GM21526 (cell line): ENCODE data around the gene ARID2.

ENCODE experiments used
- ATAC-seq: cut with Tn5 transposase; IDR thresholded peaks from one replicate; pipeline ENCODE4 v1.9.1; 2021; ENCODE audit warnings: moderate library complexity; ENCODE audit not compliant: unreplicated experiment, low FRiP score

ARID2 gene

DNA sequence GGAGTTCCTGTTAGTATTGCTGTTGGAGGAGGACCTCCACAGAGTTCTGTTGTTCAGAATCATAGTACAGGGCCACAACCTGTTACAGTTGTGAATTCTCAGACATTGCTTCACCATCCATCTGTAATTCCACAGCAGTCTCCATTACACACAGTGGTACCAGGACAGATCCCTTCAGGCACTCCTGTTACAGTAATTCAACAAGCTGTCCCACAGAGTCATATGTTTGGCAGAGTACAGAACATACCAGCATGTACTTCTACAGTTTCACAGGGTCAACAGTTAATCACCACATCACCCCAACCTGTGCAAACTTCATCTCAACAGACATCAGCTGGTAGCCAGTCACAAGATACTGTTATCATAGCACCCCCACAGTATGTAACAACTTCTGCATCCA is 120.8 kb downstream of the ARID2 start:
- no peak for ATAC-seq

DNA sequence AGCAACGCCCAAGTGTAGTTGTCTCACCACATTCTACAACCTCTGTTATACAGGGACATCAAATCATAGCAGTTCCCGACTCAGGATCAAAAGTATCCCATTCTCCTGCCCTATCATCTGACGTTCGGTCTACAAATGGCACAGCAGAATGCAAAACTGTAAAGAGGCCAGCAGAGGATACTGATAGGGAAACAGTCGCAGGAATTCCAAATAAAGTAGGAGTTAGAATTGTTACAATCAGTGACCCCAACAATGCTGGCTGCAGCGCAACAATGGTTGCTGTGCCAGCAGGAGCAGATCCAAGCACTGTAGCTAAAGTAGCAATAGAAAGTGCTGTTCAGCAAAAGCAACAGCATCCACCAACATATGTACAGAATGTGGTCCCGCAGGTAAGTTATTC is 123.0 kb downstream of the ARID2 start:
- no peak for ATAC-seq

DNA sequence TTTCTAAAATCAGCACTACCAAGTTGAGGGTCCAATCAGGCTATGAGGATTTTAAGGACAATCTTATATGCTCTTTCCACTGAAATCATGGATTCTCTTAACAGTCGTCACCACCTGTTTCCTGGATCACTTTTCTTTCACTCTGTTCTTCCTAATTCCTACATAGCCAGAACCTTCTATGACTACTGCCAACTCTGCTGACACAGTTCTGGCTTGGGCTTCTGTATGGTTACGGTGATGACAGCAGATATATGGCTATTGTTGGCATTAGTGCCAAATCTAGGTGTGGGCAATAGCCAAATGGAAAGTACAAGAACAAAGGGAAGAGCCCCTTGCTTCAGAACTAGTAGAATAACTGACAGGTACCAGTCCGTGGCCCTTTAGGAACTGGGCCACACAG is 124.0 kb downstream of the ARID2 start:
- no peak for ATAC-seq

DNA sequence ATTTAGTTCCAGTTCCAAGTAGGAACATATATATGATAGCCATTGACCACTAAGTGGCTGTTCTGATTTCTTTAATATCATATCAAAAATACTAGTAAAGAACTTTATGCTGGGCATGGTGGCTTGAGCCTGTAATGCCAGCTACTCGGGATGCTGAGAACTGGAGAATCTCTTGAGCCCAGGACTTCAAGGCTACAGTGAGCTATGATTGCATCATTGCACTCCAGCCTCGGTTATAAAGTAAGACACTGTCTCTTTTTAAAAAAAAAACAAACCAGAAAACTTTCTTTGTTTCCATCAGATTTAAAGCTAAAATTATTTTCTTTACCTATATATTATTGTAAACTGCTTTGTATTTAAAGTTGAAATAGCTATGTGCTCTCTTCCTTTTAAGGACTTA is 133.8 kb downstream of the ARID2 start:
- ATAC-seq, result no peak

DNA sequence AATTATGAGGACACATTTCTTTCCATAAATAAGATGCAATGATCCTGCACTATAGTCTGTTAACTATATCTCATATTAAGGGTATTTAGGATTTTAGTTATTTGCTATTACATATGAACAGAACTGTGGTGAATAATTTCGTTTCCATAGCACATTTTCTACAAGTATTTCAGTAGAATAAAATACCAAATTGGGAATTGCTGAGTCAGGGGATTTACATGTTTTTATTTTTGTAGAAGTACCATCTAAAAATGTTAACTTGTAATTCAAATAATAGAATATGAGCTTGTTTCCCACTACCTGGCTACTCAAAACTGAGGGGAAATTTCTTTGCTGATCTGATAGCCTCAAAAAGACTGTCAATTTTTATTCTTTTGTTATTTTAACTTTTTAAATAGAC is 136.8 kb downstream of the ARID2 start:
- no peak for ATAC-seq

DNA sequence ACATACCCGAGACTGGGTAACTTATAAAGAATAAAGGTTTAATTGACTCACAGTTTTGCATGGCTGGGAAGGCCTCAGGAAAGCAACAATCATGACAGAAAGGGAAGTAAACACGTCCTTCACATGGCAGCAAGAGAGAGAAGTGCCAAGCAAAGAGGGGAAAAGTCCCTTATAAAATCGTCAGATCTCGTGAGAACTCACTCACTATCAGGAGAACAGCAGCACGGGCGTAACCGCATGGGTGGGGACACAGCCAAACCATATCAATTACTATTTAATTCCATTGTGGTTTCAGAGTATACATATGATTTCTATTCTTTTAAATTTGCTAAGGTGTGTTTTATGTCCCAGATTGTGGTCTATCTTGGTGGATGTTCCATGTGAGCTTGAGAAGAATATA is 142.9 kb downstream of the ARID2 start:
- no peak for ATAC-seq

DNA sequence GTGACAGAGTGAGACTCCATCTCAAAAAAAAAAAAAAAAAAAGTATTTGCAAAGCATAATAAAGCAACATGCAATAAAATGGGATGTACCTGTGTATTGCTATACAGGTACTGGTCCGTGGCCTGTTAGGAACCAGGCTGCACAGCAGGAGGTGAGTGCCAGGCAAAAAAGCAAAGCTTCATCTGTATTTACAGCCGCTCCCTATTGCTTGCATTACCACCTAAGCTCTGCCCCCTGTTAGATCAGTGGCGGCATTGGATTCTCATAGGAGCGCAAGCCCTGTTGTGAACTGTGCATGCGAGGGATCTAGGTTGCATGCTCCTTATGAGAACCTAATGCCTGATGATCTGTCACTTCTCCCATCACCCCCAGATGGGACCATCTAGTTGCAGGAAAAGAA is 147.6 kb downstream of the ARID2 start:
- ATAC-seq, result no peak

DNA sequence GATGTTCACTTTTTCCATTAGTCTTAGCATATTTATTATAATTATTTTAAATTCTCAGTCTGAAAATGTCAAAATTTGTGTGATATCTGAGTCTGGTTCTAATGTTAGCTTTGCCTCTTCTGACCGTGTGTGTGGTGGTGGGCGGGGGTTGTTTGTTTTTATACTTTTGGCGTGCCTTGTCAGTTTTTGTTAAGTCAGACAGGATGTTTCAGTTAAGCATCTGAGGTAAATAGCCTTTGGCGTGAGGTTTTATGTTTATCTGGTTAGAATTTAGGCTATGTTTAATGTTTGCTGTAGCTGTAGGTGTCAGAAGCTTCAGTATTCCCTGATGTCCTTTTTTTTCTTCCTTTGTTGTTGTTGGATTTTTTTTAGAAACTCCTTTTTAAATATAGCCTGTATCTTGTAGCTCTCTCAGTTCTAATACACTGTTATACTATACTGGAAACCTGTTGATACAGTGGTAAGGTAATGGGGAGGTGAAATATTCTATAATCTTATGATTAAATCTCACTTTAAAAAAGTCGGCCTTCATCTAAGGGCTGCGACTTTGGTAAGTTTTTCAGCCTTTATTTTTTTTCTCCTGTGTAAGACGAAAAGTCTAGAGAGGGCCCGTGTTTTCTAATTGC is 149.2 kb downstream of the ARID2 start:
- no peak for ATAC-seq

DNA sequence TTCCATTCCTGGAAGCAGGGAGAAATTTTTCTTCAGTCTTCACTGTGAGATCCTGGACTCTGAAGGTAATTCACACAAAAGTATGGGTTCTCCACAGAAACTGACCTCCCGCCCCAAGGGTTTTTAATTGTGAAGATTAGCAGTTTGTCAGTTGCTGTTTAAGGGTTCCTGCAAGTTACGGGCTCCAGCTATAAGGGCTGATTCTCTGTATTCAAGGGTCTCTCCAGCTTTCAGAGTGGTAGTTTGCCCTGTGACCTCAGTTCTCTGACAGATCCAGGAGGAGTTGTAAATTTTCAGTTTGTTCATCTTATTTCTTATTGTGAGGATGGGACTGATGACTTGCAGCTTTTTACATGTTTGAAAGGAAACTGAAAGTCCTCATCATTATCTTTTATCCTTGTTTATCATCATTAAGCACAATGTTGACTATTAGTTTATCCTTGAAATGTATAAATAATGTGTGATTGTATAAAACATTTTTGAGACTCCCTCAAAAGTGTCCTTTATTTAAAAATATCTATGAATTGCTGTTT is 149.9 kb downstream of the ARID2 start:
- no peak for ATAC-seq

DNA sequence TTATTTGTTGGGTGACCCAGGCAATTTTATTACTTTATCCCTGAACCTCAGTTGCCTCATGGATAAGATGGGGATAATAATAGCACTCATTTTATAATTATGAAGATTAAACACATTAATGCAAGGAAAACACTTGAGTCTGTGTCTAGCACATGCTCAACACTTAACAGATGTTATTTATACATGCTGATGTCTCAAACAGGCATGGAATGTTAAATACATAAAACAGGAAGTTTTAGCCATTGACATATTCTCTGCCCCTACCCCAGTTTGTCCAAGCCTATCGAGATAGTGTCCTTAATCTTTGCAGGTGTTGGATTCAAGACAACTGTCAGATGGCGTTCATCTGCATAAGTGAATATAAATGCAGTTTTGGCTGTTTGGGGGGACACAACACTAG is 151.0 kb downstream of the ARID2 start:
- ATAC-seq, result no peak

DNA sequence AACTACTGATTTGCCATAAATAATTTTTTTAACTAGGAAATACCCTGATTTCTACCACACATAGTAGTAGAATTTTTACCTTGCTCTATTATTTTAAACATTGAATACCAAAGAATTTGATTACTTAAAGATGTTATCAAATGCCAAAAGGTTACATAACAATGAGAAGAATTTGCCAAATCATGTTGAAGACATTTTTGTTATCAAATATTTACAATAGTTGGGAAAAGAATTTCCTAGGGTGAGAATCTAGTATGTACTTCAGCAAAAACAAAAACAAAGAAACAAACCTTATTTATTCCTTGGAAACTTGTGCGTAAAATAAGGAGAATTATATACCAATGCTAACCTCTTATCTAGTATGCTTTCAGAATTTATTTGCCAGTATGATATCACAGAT is 153.7 kb downstream of the ARID2 start:
- ATAC-seq, result no peak

DNA sequence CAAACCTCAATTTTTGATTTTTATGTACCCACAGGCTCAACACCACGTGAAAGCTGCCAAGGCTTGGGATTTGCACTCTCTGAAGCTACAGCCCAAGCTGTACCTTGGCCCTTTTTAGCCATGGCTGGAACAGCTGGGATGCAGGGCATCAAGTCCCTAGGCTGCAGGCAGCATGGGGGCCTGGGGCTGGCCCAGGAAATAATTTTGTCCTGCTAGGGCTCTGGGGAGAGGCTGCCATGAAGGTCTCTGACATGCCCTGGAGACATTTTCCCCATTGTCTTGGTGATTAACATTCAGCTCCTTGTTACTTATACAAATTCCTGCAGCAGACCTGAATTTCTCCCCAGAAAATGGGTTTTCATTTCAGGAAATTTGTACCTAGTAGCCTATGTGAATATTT is 157.2 kb downstream of the ARID2 start:
- ATAC-seq, result no peak

DNA sequence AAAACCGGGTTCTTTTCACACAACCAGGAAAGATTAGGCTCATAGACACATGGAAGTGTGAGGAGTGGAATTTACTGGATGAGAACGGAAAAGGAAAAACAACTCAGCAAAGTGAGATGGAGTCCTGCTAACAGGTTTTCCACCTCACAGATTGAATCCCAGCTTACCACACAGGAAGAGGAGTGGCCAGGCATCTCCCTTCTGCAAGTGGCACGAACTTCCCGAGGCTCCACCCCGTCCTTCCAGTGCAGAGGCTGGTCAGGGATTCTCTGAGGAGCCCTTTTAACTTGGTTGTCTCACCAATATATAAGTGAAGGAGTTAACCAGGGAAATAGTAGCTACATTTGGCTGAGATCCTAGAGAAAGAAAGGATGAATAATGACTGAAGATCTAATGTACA is 158.0 kb downstream of the ARID2 start:
- ATAC-seq, result no peak

DNA sequence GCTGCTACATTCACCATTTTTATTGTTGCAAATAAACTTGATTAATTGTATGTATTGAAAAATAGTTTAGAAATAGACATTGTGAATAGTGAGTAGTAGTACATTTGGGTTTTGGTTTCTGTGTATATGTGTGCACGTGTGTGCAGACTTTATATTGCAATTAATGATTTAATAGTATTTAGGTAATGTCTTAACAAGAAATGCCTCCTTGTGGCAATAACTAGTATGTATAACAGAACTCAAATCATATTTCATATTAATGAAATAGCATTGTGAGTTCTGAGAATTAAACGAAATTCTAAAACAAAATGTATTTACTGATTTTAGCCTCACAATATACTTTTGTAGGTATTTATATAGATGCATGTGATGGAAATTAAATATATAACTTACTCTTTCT is 160.8 kb downstream of the ARID2 start:
- no peak for ATAC-seq

DNA sequence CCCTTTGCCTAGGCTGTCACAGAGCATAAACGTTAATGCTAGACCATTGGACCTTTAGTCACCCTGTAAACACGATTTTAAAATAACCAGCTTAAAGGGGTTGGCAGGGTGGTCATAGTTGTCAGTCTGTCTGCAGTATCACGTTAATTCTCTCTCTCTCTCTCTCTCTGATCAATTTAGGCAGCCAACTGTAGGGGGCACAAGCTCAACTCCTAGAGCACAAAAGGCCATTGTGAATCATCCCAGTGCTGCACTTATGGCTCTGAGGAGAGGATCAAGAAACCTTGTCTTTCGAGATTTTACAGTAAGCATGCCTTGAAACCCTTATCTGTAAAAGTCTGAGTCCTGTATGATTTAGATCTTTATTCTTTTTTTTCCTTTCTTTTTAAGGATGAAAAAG is 163.7 kb downstream of the ARID2 start:
- no peak for ATAC-seq

DNA sequence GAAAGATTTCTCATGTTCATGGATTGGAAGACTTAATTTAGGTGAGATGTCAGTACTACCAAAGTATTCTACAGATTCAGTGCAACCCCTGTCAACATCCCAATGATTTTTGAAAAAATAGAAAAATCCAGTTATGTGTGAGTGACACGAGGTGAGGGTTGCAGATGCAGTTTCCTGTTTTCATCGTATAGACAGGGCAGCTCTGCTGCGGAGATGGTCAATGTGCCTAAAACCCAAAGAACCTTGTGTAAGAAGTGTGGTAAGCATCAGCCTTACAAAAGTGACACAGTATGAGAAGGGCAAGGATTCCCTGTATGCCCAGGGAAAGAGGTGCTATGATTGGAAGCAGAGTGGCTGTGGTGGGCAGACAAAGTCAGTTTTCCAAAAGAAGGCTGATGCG is 166.5 kb downstream of the ARID2 start:
- ATAC-seq, result no peak

DNA sequence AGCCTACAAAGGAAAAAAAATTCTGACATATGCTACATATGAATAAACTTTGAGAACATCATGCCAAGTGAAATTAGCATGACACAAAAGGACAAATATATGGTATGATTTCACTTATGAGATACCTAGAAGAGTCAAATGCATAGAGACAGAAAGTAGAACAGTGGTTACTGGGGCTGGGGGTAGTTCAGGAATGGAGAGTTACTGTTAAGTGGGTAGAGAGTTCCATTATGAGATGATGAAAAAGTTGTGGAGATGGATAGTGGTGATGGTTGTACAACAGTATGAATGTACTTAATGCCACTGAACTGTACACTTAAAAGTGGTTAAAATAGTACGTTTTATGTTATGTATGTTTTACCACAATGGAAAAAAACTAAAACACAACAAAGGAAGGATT is 168.6 kb downstream of the ARID2 start:
- ATAC-seq, result no peak

DNA sequence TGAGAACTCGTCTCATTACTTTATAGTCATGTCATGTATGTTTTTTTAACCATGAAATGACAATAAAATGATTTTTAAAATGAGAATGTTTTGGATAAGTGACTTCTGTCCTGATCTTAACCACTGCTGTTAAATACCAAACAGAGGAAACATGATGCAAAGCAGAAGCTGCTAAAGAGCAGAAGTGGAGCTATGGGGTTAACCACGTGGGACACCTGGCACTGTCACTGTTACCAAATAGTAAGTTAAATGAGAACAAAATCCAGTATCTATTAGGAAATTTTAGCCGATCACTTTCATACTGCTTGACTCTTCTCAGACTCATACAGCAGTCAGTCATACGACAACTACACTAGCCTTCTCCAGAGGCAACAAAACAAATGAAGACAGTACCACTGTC is 178.4 kb downstream of the ARID2 start:
- ATAC-seq, result peak; percentile 69

DNA sequence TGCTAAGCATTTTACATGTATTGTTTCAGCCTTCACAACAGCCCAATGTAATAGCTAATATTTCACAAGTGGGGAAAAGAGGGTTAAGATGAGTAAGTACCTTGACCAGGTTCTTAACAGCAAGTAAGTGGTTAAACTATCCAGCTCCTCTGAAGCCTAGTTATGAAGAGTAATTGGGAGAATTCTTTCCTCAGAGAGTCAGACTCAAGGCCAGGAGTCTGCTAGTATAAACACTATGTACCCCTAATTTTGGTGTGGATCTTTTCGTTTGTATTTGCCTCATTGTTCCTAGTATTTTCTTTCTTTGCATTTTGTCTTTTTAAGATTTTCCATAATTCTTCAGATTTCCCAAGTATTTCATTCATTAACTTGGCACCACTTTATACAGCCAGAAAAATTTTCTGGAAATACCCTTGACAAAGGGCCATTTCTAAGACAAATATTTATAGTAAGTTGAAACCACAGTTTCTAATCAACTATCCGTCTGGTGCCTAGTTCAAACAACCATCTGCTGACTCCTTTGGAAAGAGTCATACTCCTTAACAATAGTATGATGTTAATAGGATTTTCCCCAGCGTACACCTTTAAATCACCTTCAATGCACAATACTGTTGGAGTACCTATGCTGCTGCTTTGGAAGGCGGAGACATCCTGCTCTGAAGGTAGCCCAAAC is 179.7 kb downstream of the ARID2 start:
- ATAC-seq, result no peak

DNA sequence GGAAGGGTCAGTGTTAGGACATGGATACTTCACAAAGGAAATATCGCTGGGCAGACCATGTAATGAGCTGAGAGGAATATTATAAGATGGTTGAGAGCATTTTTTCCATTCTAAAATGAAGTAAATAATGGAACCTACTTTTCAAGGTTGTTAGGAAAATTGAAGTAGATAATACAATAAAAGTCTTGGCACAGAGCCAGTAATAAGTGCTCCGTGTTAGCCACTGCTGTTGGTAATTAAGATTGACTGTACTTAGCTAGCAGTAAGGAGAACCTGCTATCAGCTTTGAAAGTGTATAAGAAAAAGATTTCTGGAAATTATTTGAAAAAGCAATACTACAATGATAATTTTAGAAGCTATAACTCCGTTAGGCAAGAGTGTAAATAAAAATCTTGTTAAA is 183.3 kb downstream of the ARID2 start:
- ATAC-seq, result no peak

DNA sequence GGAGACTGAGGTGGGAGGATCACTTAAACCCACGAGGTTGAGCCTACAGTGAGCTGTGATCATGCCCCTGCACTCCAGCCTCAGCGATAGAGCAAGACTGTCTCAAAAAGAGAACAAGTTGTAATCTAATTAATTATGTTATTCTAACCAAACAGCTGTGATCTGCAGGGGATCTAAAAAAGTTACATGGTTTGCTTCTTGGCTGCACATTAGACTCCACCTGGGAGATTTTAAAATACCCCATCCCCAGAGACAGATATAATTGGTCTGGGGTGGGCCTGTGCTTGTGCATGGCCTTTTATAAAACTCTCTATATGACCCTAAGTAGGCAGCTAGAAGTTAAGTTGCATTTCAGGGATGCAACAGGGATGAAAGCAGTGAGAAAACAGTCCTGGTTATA is 184.1 kb downstream of the ARID2 start:
- ATAC-seq, result no peak

DNA sequence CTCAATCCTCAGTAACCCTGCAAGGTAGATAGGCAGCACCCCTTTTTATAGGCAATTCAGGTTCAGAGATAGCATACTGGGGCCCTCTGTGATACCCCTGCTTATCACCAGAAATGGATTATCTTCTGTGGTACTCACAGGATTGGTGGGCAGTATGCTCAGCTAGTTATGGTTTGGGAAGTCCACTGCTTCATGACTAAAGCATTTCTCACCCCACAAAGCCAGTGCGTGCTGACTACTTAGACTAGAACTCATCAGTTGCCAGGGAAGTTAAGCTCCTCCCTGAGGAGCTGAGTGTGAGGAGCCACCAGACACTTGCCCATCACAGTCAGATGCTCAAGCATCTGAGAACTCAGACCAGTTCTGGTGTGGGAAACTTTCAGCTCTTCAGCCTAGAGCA is 184.6 kb downstream of the ARID2 start:
- no peak for ATAC-seq
